Stimulated activated CD8-positive, alpha-beta memory T cell treated with anti-CD3 and anti-CD28 coated beads, Interleukin-7, amount 100 ng/mL, for 24 hours (primary cell): ENCODE data around the gene PLCH1.

ENCODE experiments used
- DNase-seq: peaks from one replicate; pipeline ENCODE4 v3.0.0-alpha.2; 2020; ENCODE audit warnings: low read depth

Gene PLCH1

GRCh38 chr3:155372281-155372680, 372.6 kb downstream of the PLCH1 start:
- DNase-seq = no peak

DNA sequence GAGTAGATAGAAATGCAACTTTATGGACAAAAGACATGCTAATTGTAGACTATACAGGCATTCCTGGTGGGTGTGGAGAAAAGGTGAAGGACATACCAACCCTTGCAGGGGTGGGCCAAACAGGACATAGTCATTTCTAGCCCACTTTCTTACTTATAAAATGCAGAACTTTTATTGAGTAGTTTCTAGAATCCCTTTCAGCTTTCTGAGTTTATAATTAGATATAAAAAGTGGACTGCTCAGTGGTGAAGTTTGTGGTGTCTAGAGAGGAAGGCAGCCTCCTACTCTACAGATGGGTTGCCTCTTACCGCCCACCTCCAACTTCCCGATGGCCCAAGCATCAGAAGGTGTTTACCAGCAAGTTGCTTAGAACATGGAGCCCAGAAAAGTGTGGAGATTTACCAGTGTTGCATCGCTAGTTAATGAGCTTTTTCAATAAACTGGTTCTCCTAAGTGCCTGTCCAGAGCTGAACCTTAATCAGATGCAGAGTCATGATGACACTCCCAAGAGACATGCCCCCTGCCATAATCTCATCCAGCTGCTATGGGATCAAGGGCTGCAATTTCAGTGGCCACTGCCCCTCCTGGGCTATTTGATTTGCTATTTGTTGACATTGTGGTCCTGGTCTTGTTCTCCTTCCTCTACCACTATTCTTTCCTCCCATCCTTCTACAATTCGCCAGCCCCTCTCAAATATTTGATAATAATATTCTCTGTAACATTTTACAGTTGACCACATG, 373.9 kb downstream of the PLCH1 start:
- DNase-seq = no peak

DNA sequence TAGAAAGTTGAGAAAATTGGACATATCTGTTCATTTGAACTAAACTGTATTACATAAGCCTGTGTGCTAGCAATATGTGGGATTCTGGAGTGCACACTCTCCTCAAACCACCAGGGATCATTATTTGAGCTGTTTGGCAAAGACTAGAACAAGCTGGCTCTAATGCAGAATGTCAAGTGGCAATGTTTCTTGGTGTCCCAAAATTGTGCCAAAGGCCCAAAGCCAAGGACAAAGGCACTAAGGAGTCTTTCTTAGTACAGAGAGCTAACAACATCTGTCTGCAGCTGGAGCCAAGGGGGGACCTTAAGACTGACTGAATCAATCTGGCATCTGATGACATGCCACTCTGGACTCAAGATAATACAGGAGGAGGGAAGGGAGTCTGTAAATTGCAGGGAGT, 374.7 kb downstream of the PLCH1 start:
- DNase-seq = no peak

GRCh38 chr3:155369735-155370134, 375.1 kb downstream of the PLCH1 start:
- no peak for DNase-seq

- no peak for DNase-seq
Observed at GRCh38 chr3:155369244-155369643, 375.6 kb downstream of the PLCH1 start.

DNA sequence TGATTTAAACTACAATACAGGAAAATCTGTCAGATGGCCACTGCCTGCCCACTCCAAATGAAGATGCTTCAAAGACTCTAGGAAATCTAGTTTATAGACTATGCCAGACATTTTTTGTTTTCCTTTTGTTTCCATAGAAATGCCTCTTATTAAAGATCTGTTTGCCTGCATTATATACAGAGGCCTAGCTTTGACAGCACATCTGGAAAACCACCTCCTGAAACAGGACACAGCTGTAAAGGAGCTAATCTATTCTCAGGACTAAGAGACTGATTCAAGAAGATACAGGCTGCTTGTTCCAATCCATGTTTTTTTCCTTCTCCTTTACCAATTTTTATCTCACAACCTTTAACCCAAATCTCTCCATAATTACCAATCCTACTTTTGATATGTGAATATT, 376.1 kb downstream of the PLCH1 start:
- no peak for DNase-seq

- no peak for DNase-seq
Observed at GRCh38 chr3:155367506-155367905, 377.4 kb downstream of the PLCH1 start.

- DNase-seq = no peak
Observed at GRCh38 chr3:155365178-155365783, 379.6 kb downstream of the PLCH1 start.

GRCh38 chr3:155364492-155364891, 380.4 kb downstream of the PLCH1 start:
- DNase-seq = no peak

GRCh38 chr3:155363690-155364070, 381.2 kb downstream of the PLCH1 start:
- no peak for DNase-seq

GRCh38 chr3:155362808-155363689, 381.8 kb downstream of the PLCH1 start:
- no peak for DNase-seq

DNA sequence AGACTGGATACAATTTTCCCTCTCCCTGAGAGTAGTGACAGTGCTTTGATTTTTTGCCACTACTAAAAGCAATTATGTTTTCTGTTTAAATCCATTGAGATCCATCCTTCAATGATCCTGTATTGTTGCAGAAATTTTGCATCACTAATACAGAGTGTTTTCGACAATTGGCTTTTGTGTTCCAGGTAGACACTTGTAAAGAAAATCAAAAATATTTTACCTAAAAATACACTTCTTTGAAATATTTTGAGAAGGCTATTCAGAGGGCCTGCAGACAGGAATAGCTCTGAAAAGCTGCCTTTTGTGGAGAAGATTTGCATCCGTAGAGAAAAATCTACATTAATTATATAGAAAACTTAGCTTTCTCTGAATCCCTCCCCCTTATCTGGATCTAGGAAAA, 384.6 kb downstream of the PLCH1 start:
- no peak for DNase-seq

DNA sequence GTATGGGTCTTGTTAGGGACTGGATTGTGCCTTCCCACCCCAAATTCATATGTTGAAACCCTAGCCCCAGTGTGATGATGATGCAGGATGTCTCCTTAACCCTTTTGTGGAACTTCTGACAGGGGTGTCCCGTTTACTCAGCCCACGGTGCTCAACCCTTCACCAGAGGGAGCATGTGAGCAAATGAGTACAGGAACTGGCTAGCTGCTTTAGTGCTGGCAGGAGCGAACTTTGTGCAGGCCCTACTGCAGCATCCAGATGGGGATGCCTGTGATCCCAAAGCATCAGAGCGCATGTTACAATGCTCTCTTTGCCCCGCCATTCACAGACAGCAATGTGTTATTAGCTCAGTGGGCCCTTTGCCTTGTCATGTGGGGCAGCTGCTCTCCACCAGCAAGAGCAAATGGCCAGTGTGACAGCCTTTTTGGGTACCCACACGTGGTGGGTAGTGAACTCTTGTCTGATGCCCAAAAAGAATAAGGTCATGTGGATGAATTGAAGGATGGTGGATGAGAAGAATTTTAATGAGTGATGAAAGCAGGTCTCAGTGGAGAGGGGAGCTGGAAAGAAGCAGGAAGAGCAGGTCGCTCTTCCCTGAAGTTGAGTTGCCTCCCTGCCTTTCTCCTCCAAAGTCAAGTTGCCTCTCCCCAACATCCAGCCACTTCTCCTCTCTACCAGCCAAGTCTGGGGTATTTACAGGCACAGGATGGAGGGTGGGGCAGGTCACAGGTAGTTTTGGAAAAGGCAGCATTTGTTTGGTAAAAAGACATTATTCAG, 388.1 kb downstream of the PLCH1 start:
- no peak for DNase-seq

DNA sequence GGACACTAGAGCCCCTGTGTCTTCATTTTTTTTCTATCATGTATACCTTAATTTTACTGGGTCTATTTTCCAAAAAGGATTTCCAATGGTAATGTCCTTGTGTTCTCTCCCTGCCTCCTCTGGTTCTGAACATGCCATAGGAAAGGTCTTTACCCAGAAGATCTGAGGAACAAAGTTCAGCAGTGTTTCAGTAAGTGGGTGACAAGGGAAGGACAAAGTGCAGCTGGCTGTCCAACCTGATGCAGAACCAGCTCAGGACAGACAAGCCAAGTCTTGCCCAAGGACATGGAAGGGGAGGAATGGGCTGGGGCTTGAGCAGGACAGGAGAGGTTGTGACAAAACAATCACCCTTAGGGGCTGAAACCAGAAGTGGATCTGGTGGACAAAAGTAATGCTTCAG, 390.2 kb downstream of the PLCH1 start:
- no peak for DNase-seq

GRCh38 chr3:155352900-155353490, 391.9 kb downstream of the PLCH1 start:
- no peak for DNase-seq

DNA sequence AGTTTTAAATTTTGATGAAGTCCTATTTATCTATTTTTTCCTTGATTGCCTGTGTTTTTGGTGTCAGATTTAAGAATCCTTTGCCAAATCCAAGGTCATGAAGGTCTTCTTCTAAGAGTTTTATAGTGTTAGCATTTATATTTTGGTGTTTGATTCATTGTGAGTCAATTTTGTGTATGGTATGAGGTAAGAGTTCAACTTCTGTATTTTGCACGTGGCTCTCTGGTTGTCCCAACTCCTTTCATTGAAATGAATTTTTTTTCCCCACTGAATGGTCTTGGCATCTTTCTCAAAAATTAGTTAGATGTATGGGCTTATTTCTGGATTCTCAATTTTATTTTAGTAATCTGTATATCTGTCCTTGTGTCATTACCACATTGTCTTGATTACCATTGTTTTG, 394.3 kb downstream of the PLCH1 start:
- no peak for DNase-seq

DNA sequence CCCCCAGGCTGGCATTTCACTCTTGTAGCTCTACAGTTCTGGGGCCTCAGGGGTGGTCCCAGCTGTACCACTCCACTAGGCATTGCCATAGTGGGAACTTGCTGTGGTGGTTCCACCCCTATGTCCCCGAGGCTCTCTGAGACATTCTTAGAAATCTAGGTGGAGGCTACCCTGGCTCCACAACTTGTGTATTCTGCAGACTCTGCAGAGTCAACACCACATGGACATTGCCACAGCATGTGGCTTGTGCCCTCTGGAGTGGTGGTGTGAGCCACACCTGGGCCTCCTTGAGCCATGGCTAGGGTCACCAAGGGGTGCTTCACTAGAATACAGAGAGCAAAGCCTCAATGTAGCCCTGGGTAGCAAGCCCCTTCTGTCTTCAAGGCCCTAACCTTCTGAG, 397.0 kb downstream of the PLCH1 start:
- no peak for DNase-seq

- no peak for DNase-seq
Observed at GRCh38 chr3:155342344-155342743, 402.5 kb downstream of the PLCH1 start.

DNA sequence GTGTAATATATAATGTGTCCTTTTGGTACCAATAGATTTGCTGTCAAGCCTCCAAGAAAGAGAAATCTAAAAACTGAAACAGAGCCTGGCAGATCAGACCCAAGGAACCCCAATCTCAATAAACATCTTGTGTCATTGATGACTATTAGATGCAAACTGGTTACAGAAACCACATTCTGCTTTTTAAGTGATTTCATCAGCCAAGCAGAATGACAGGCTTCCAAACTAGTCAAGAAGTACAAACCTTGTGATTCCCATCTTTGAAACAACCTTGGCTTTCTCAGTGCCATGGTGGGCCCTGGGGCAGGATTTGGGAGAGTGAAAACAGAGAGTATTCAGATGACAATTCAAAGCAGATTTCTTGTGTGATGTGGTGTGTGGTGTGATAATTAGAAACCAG, 405.8 kb downstream of the PLCH1 start:
- no peak for DNase-seq

DNA sequence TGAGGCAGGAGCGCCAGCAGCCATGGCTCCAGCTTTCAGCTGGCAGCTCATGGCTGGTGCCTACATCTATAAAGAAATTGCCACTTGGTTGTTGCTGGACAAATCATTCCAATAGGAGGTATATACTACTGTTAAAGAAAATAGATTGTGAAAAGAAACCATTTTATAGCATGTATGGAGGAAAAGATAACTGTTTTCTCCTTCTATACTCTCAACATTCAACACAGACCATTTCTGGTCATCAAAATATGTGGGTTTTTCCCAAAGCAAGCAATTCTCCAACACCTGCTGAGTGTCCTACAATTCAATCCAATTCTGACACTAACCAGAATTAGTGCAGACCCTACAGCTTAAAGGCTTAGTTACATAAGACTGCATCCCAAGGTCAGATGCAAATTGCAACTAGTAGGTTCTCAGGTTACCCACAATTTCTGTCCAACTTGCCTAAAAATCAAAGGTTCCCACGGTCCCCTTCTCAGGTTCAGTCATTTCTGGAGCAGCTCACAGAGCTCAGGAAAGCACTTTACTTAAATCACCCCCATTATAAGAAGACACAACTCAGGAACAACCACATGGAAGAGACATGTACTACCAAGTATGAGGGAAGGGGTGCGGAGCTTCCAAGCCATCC, 409.0 kb downstream of the PLCH1 start:
- no peak for DNase-seq
